ENCODE measurements around the gene UNC5CL. TPM values are rescaled to one million over a fixed set of nuclear protein-coding genes. Genes with fewer than 3 reads are reported as not detected.

The UNC5CL gene
- total RNA-seq, 1 experiment from 2014 or later = 2.2 TPM

DNA sequence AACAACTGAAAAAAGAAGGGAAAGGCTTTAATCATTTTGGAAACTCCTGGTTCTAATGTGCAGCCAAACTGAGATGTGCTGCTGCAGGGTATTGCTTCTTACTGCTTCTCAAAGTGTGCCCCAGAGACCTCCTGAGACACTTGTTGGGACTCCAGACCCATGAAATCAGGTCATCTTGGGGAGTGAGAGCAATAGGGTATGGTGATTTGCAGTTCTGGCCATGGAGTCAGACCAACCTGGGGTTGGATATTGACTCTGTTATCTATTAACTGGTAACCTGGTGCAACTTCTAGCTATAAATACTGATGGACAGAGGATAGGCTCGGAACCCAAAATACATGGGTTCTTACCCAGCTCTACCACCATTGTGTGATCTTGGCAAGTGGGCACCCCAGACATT lies 7.1 kb upstream of the UNC5CL start:
- H3K4me3 ChIP-seq (replicated peaks in 1 of 2; ENCODE audit: low read depth in 1 of 2, low read length in 2 of 2) = no peak overlapping the region
- no peaks in the 10 kb centered on the region for H4K20me1 ChIP-seq (ENCODE audit: insufficient read depth)
- intact Hi-C loops (cut with micrococcal nuclease) = no loop called here
- no peaks in the 10 kb centered on the region for H3K27me3 ChIP-seq (ENCODE audit: insufficient read depth, low read length)
- H3K4me1 ChIP-seq (ENCODE audit: control insufficient read depth in 1 of 2, insufficient read depth in 2 of 2, low read length in 2 of 2) = peaks cover under 1 to 4% of the 10 kb centered on the region in 2 experiments; a peak in 3 of 4 replicates
- ChIA-PET CTCF (interaction anchor here (0.9 to 2.1 kb wide), 3 partner anchors 11 to 30 kb away, joined by 3 to 7 read pairs (median 3); no protein-coding TSS in a partner anchor), RAD21 (ENCODE audit: low non-redundant PET in 1 of 2, low total read pairs in 2 of 2, uncharacterized antibody in 2 of 2, unreplicated experiment in 2 of 2) (no interaction called here), POLR2A (interaction anchor here (0.9 kb wide), 1 partner anchor 10 kb away, joined by 3 read pairs; no protein-coding TSS in a partner anchor)
- no peak overlapping the region for H3K27ac ChIP-seq (ENCODE audit: low read depth, low read length)
- no peak overlapping the region for H3K9ac ChIP-seq (ENCODE audit: low read length)
- no peak overlapping the region for H2AFZ ChIP-seq (ENCODE audit: low read depth, low read length, poor library complexity, severe bottlenecking)
- H3K9me2 ChIP-seq (ENCODE audit: insufficient read depth) = no peaks in the 10 kb centered on the region
- no TSS peak for BruUV-seq (replicated peaks)
- no peaks in the 10 kb centered on the region for H3K9me3 ChIP-seq (ENCODE audit: control insufficient read depth in 1 of 2, insufficient read depth in 1 of 2, low read depth in 1 of 2, low read length in 2 of 2)
- no peaks in the 10 kb centered on the region for H3K36me3 ChIP-seq (ENCODE audit: control insufficient read depth in 1 of 2, insufficient read depth in 2 of 2, low read length in 2 of 2)
- no peak for TF ChIP-seq SRF (IDR thresholded peaks at IDR 0.05; ENCODE audit: low read depth)
- no peak for TF ChIP-seq RAD21 (IDR thresholded peaks at IDR 0.05; ENCODE audit: low read depth)
- TF ChIP-seq, protein P1, sequence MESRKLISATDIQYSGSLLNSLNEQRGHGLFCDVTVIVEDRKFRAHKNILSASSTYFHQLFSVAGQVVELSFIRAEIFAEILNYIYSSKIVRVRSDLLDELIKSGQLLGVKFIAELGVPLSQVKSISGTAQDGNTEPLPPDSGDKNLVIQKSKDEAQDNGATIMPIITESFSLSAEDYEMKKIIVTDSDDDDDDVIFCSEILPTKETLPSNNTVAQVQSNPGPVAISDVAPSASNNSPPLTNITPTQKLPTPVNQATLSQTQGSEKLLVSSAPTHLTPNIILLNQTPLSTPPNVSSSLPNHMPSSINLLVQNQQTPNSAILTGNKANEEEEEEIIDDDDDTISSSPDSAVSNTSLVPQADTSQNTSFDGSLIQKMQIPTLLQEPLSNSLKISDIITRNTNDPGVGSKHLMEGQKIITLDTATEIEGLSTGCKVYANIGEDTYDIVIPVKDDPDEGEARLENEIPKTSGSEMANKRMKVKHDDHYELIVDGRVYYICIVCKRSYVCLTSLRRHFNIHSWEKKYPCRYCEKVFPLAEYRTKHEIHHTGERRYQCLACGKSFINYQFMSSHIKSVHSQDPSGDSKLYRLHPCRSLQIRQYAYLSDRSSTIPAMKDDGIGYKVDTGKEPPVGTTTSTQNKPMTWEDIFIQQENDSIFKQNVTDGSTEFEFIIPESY (IDR thresholded peaks at IDR 0.05; ENCODE audit: extremely low read depth, insufficient replicate concordance, low read length) = no peak
- no peak for TF ChIP-seq POLR2AphosphoS5 (IDR thresholded peaks at IDR 0.05; ENCODE audit: low read depth, low read length)
- no peak for TF ChIP-seq TCF7L2 (IDR thresholded peaks at IDR 0.05; ENCODE audit: borderline replicate concordance, extremely low read depth, insufficient read depth, insufficient read length)
- DNase-seq (ENCODE audit: low read depth, low spot score) = no peak
- ATAC-seq = no peak
- no peak overlapping the region for H3K4me2 ChIP-seq (ENCODE audit: low read length)
- no peaks in the 10 kb centered on the region for H3K79me2 ChIP-seq (ENCODE audit: insufficient read depth, low read length)

DNA sequence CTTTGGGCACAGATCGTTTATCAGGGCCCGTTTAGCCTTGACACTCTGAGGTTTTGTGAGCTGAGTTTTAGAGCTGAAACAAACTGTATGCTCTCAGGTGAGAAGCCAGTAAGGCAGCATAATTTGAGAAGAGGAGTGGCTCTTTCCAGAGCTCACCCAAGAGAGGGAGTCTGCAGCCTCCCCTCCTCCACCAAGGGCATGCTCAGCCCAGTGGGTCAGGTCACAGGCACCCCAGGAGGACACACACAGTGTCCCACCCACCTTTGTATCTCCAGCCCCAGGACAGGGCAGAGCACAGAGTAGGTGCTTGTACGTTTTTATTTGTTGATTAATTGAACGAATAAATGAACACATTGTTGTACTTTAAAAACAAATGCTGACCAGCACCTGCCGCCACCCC lies 6.6 kb upstream of the UNC5CL start:
- Histone ChIP-seq H3K27me3 (ENCODE audit: insufficient read depth, low read length) (no peaks in the 10 kb centered on the region), H3K4me3 (replicated peaks in 1 of 2; ENCODE audit: low read depth in 1 of 2, low read length in 2 of 2) (no peak overlapping the region), H3K79me2 (ENCODE audit: insufficient read depth, low read length) (no peaks in the 10 kb centered on the region), H3K36me3 (ENCODE audit: control insufficient read depth in 1 of 2, insufficient read depth in 2 of 2, low read length in 2 of 2) (no peaks in the 10 kb centered on the region), H3K9me2 (ENCODE audit: insufficient read depth) (no peaks in the 10 kb centered on the region), H3K4me2 (ENCODE audit: low read length) (no peak overlapping the region), H2AFZ (ENCODE audit: low read depth, low read length, poor library complexity, severe bottlenecking) (no peak overlapping the region), H3K27ac (ENCODE audit: low read depth, low read length) (no peak overlapping the region), H3K9ac (ENCODE audit: low read length) (no peak overlapping the region), H3K9me3 (ENCODE audit: control insufficient read depth in 1 of 2, insufficient read depth in 1 of 2, low read depth in 1 of 2, low read length in 2 of 2) (no peaks in the 10 kb centered on the region), H3K4me1 (ENCODE audit: control insufficient read depth in 1 of 2, insufficient read depth in 2 of 2, low read length in 2 of 2) (peaks cover 4 to 9% of the 10 kb centered on the region in 2 experiments; a peak in 3 of 4 replicates), H4K20me1 (ENCODE audit: insufficient read depth) (no peaks in the 10 kb centered on the region)
- POLR2A ChIA-PET = no interaction called here
- ATAC-seq (no peak), DNase-seq (ENCODE audit: low read depth, low spot score) (no peak)
- intact Hi-C loops (cut with micrococcal nuclease) = no loop called here
- no TSS peak for BruUV-seq (replicated peaks)
- RAD21 ChIA-PET (ENCODE audit: low non-redundant PET in 1 of 2, low total read pairs in 2 of 2, uncharacterized antibody in 2 of 2, unreplicated experiment in 2 of 2) = no interaction called here
- CTCF ChIA-PET = interaction anchor here (0.9 to 2.1 kb wide), 2 partner anchors 18 to 30 kb away, joined by 3 to 7 read pairs; no protein-coding TSS in a partner anchor
- TF ChIP-seq CBX3 (IDR thresholded peaks at IDR 0.05; ENCODE audit: low read depth) (no peak), CEBPB (IDR thresholded peaks at IDR 0.05; ENCODE audit: low read depth) (no peak), YY1 (IDR thresholded peaks at IDR 0.05; ENCODE audit: extremely low read depth, insufficient replicate concordance, low read depth, low read length) (no peak), FOSL1 (IDR thresholded peaks at IDR 0.05; ENCODE audit: low read depth) (no peak), EZH2phosphoT487 (IDR thresholded peaks at IDR 0.05; ENCODE audit: borderline replicate concordance) (no peak), POLR2A (IDR thresholded peaks at IDR 0.05; ENCODE audit: borderline replicate concordance, extremely low read depth, insufficient read depth, insufficient read length) (no peak), ELF1 (IDR thresholded peaks at IDR 0.05; ENCODE audit: borderline replicate concordance, low read depth) (no peak), TCF7L2 (IDR thresholded peaks at IDR 0.05; ENCODE audit: borderline replicate concordance, extremely low read depth, insufficient read depth, insufficient read length) (no peak)
- TF ChIP-seq, protein P2, sequence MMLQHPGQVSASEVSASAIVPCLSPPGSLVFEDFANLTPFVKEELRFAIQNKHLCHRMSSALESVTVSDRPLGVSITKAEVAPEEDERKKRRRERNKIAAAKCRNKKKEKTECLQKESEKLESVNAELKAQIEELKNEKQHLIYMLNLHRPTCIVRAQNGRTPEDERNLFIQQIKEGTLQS (IDR thresholded peaks at IDR 0.05) = no peak
- TF ChIP-seq, protein P3, sequence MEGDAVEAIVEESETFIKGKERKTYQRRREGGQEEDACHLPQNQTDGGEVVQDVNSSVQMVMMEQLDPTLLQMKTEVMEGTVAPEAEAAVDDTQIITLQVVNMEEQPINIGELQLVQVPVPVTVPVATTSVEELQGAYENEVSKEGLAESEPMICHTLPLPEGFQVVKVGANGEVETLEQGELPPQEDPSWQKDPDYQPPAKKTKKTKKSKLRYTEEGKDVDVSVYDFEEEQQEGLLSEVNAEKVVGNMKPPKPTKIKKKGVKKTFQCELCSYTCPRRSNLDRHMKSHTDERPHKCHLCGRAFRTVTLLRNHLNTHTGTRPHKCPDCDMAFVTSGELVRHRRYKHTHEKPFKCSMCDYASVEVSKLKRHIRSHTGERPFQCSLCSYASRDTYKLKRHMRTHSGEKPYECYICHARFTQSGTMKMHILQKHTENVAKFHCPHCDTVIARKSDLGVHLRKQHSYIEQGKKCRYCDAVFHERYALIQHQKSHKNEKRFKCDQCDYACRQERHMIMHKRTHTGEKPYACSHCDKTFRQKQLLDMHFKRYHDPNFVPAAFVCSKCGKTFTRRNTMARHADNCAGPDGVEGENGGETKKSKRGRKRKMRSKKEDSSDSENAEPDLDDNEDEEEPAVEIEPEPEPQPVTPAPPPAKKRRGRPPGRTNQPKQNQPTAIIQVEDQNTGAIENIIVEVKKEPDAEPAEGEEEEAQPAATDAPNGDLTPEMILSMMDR (IDR thresholded peaks at IDR 0.05 in 2 of 3, conservative IDR thresholded peaks at IDR 0.05 in 1 of 3; ENCODE audit: borderline replicate concordance in 1 of 3, insufficient read depth in 1 of 3, low read depth in 2 of 3, low read length in 2 of 3) = no peak
